Mesenchymal stem cell (in vitro differentiated cells and primary cell): ENCODE data around the gene PCDH18.

Source experiments
- DNase-seq: peaks from one replicate; pipeline ENCODE4 v3.0.0-alpha.2; 2013
- H2AFZ ChIP-seq: one replicate; pipeline ENCODE4 v1.6.1; 2013; ENCODE audit warnings: low read depth, mild to moderate bottlenecking, control low read depth, inconsistent platforms, low read length, moderate library complexity
- H2AK5ac ChIP-seq: 2 replicates; pipeline ENCODE4 v1.6.1; 2013; ENCODE audit warnings: low read length, moderate library complexity, mild to moderate bottlenecking, inconsistent platforms; ENCODE audit not compliant: severe bottlenecking
- H2BK120ac ChIP-seq: one replicate; pipeline ENCODE4 v1.6.1; 2013; ENCODE audit warnings: low read depth, mild to moderate bottlenecking, inconsistent platforms, low read length, moderate library complexity
- H2BK12ac ChIP-seq, 2 experiments: one replicate each; pipeline ENCODE4 v1.6.1; 2013; ENCODE audit warnings: inconsistent platforms in 2 of 2, low read length in 2 of 2, mild to moderate bottlenecking in 2 of 2, moderate library complexity in 2 of 2, control low read depth in 1 of 2
- H2BK15ac ChIP-seq: one replicate; pipeline ENCODE4 v1.6.1; 2013; ENCODE audit warnings: mild to moderate bottlenecking, low read depth, inconsistent platforms; ENCODE audit not compliant: poor library complexity, severe bottlenecking
- H2BK5ac ChIP-seq: 2 replicates; pipeline ENCODE4 v1.6.1; 2013; ENCODE audit warnings: low read depth, mild to moderate bottlenecking, low read length, control low read depth, inconsistent platforms; ENCODE audit not compliant: poor library complexity, severe bottlenecking
- H3K14ac ChIP-seq, 2 experiments: one replicate each; pipeline ENCODE4 v1.6.1; 2013; ENCODE audit warnings: inconsistent platforms in 2 of 2, low read length in 2 of 2, control low read depth in 1 of 2, mild to moderate bottlenecking in 1 of 2, moderate library complexity in 1 of 2
- H3K18ac ChIP-seq, 2 experiments: one replicate each; pipeline ENCODE4 v1.6.1; 2013; ENCODE audit warnings: inconsistent platforms in 2 of 2, low read length in 2 of 2, control low read depth in 1 of 2, low read depth in 1 of 2, mild to moderate bottlenecking in 1 of 2
- H3K23ac ChIP-seq, 2 experiments: one replicate each; pipeline ENCODE4 v1.6.1; 2013; ENCODE audit warnings: inconsistent platforms in 2 of 2, low read length in 2 of 2, mild to moderate bottlenecking in 2 of 2, moderate library complexity in 2 of 2, control low read depth in 1 of 2
- H3K27ac ChIP-seq: 2 replicates; pipeline ENCODE4 v1.5.1; 2013; ENCODE audit warnings: mild to moderate bottlenecking, moderate library complexity, low read length, control low read depth, inconsistent platforms; ENCODE audit not compliant: poor library complexity, severe bottlenecking
- H3K27me3 ChIP-seq, 2 experiments: 2 replicates each; pipeline versions ENCODE4 v1.6.1 to v1.7.0; 2013; ENCODE audit warnings: low read length in 2 of 2, mild to moderate bottlenecking in 2 of 2, moderate library complexity in 2 of 2, control low read depth in 1 of 2, inconsistent platforms in 1 of 2; ENCODE audit not compliant: control insufficient read depth in 1 of 2, insufficient read depth in 1 of 2
- H3K36me3 ChIP-seq, 2 experiments: 2 replicates each; pipeline versions ENCODE4 v1.6.1 to v1.7.0; 2013; ENCODE audit warnings: low read length in 2 of 2, control low read depth in 1 of 2, inconsistent platforms in 1 of 2, low read depth in 1 of 2, mild to moderate bottlenecking in 1 of 2; ENCODE audit not compliant: insufficient read depth in 2 of 2, control insufficient read depth in 1 of 2
- H3K4ac ChIP-seq, 2 experiments: one replicate each; pipeline ENCODE4 v1.6.1; 2013; ENCODE audit warnings: inconsistent platforms in 2 of 2, low read length in 2 of 2, mild to moderate bottlenecking in 2 of 2, moderate library complexity in 2 of 2, control low read depth in 1 of 2, low read depth in 1 of 2
- H3K4me1 ChIP-seq: 2 replicates; pipeline ENCODE4 v1.6.1; 2013; ENCODE audit warnings: low read depth, low read length, control low read depth; ENCODE audit not compliant: control insufficient read depth, insufficient read depth
- H3K4me2 ChIP-seq: 2 replicates; pipeline ENCODE4 v1.6.1; 2013; ENCODE audit warnings: low read length, mild to moderate bottlenecking, inconsistent platforms; ENCODE audit not compliant: poor library complexity, severe bottlenecking
- H3K4me3 ChIP-seq, 2 experiments: 2 replicates each; pipeline versions ENCODE4 v1.5.1 to v1.7.0; 2013; ENCODE audit warnings: low read length in 2 of 2, mild to moderate bottlenecking in 2 of 2, control low read depth in 1 of 2, low read depth in 1 of 2; ENCODE audit not compliant: insufficient read depth in 1 of 2
- H3K79me1 ChIP-seq: replicated peaks from 2 replicates; pipeline ENCODE4 v1.6.1; 2013; ENCODE audit warnings: mild to moderate bottlenecking, control low read depth, low read length, inconsistent platforms; ENCODE audit not compliant: poor library complexity, severe bottlenecking
- H3K9ac ChIP-seq: 2 replicates; pipeline ENCODE4 v1.7.0; 2013; ENCODE audit warnings: mild to moderate bottlenecking, low read length, moderate library complexity
- H3K9me3 ChIP-seq: 2 replicates; pipeline ENCODE4 v1.7.0; 2013; ENCODE audit warnings: mild to moderate bottlenecking, low read length; ENCODE audit not compliant: control insufficient read depth
- H4K8ac ChIP-seq: one replicate; pipeline ENCODE4 v1.6.1; 2013; ENCODE audit warnings: inconsistent platforms, mild to moderate bottlenecking, low read length, moderate library complexity
- H4K91ac ChIP-seq: one replicate; pipeline ENCODE4 v1.6.1; 2013; ENCODE audit warnings: mild to moderate bottlenecking, low read length, inconsistent platforms
- WGBS: methylation state at CpG from one replicate; pipeline ENCODE4 v1.1.7; 2013; ENCODE audit warnings: mixed read lengths; 5-methylcytosine and 5-hydroxymethylcytosine counted together

PCDH18 gene

GRCh38 chr4:137471461-137471860 is 60.8 kb downstream of the PCDH18 start:
- Histone ChIP-seq H3K9me3 (peaks cover 6% of the 10 kb centered on the region), H2BK5ac (no peak overlapping the region), H3K18ac (no peak overlapping the region), H3K9ac (peak overlapping the region; percentile 55), H3K27ac (no peak overlapping the region), H2BK15ac (no peak overlapping the region), H3K4me1 (no peaks in the 10 kb centered on the region), H3K4me3 (peak overlapping the region in 1 of 2 experiments; percentile 1), H2AK5ac (no peak overlapping the region), H4K8ac (no peak overlapping the region), H2BK120ac (no peak overlapping the region), H2BK12ac (no peak overlapping the region), H2AFZ (no peak overlapping the region), H3K36me3 (no peaks in the 10 kb centered on the region), H3K27me3 (no peaks in the 10 kb centered on the region), H3K79me1 (no peaks in the 10 kb centered on the region), H3K4me2 (no peak overlapping the region), H4K91ac (no peak overlapping the region), H3K23ac (no peak overlapping the region), H3K4ac (no peak overlapping the region), H3K14ac (no peak overlapping the region)
- DNase-seq = no peak
- WGBS = no CpG with 5 or more reads among the region's 1 CpG

GRCh38 chr4:137470806-137471205 is 61.5 kb downstream of the PCDH18 start:
- Histone ChIP-seq H3K4ac (no peak overlapping the region), H2AFZ (no peak overlapping the region)

More at GRCh38 chr4:137470806-137471205, 61.5 kb downstream of the PCDH18 start:
- Histone ChIP-seq H3K18ac (peak overlapping the region in 1 of 2 experiments; percentile 21), H2BK5ac (no peak overlapping the region), H3K36me3 (no peaks in the 10 kb centered on the region), H3K9ac (no peak overlapping the region), H3K27me3 (no peaks in the 10 kb centered on the region), H3K79me1 (no peaks in the 10 kb centered on the region), H3K4me1 (no peaks in the 10 kb centered on the region), H2BK120ac (peak overlapping the region; percentile 19), H4K91ac (no peak overlapping the region), H2BK15ac (no peak overlapping the region), H4K8ac (no peak overlapping the region), H3K9me3 (peaks cover 6% of the 10 kb centered on the region), H3K4me2 (no peak overlapping the region), H3K4me3 (peak overlapping the region in 1 of 2 experiments; percentile 1), H2AK5ac (no peak overlapping the region), H3K14ac (no peak overlapping the region), H2BK12ac (no peak overlapping the region), H3K27ac (no peak overlapping the region), H3K23ac (no peak overlapping the region)
- no peak for DNase-seq
